Subcutaneous preadipocyte (primary cell): ENCODE measurements around the gene ZNF546. TPM values are rescaled to one million over a fixed set of nuclear protein-coding genes. Genes with fewer than 3 reads are reported as not detected.

ENCODE experiments used
- total RNA-seq: library from RNA; depleted of rRNA; stranded (reverse); fragments of >200 nt; gene quantifications from 2 replicates; pipeline ENCODE4 v1.2.3, GENCODE V29; 2012

The ZNF546 gene
- 5.1 and 5.9 TPM in 2 replicates for total RNA-seq

DNA sequence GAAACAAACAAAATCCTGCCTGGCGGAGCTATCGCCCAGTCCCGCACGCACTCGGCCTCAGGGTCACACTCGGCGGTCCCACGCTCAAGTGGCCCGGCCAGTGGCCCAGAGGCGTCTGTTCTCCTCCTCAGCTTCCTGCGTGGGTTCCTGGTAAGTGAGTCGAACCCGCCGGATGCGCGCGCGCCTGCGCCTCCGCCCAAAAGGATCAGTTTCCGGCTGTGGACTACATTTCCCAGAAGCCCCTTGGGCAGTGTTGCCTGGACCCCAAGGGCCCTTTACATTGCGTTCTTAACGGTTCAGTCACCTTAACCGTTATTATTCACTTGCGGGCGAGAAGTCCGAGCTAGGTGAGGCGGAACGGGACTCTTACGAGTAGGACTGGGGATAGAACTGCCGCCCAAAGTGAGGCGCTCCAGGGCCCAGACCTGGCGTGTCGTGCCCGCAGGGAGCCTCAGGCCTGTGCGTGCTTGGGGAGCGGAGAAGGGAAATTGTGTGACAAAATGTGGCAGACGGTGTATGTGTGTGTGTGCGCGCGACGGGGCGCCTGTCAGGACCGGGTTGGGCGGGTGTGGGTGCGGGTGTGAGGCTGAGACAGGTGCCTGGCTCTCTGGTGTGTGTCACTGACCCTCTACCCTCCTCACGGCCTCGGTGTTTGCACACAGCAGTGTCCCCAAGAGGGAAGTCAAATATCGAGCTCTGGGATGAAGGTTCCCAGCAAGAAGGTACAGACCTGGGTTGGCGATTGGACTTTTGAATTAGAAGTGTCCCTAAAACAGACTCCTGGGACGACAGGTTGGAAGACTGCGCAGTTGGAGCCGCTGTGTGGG, at the start of gene ZNF546:
TSS of gene ZNF546 (plus strand) at position 250 of the 827 bp plus-strand sequence. CDS start 1,267 bp downstream, outside the sequence.

DNA sequence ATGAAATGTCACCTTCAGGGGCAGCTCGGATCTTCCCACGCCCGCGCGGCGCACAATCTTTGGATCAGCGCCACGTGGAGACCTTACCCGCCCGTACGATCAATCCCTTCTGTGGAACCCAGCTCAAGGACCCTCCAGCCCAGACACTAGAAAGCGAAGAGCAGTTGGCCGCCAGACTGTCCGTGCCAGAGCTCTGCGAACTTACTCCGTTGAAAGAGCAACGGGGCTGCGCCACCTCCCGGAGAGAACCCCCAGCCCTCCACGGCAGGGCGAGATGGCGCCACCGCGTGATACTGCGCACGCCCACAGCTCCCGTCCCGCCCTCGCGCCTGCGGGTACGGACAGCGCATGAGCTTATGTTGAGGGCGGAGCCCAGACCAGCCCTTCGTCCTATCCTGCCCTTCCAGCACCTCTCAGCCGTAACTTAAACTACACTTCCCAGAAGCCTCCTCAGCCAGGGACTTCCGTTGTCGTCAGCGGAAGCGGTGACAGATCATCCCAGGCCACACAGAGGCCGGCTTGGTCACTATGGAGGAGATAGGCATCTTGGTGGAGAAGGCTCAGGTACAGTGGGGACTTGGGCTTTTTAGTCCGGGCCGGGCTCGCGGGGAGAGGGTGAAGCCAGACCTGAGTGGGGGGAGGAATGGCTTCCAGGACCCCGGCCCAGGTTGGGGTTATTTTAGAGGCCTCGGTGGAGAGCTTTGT, 26.0 kb upstream of the ZNF546 start, which contains the start of gene PSMC4:
TSS of gene PSMC4 (plus strand) at position 491 of the 705 bp plus-strand sequence. CDS start at position 529, 38 bp downstream.

DNA sequence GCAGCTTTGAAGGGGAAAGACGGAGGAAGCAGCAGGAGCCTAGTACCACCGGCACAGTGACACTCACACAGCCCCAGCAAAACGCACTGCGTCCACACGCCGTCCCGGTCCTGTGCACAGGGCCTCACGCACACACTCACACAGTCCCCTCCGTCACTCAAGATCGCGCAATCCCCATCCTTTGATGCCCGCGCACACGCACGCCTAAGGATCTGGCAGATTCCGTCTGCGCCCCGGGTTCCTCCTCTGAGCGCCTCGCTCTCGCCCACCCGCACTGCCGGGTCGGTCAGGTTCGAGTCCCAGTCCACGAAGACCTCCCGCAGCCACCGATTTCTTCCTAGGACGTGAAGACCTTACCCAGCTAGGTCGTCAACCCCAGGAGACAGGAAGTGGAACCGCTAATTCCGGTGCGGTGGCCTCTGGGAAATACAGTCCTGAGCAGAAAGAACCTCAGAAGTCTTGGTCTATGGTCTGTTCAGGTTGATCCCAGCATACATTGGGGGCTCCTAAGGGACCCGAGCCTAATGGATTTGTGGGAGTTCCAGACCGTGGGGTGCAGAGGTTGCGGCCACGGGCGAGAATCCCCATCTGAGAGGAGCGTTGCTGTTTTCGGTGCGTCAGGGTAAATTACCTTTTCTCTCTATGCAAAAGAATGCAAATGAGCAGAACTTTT, 59.1 kb downstream of the ZNF546 start, which contains the start of gene ZNF780B:
TSS of gene ZNF780B (minus strand) at position 400 of the 673 bp plus-strand sequence. CDS start 5,899 bp downstream, outside the sequence.

Other genes with a start within 250 kb of the ZNF546 start
- gene LEUTX, start 218.2 kb upstream of the ZNF546 start, total RNA-seq: not detected in 2 replicates
- gene DYRK1B, start 162.9 kb upstream of the ZNF546 start, total RNA-seq: 9.0 and 14.7 TPM in 2 replicates
- 199 and 231 TPM in 2 replicates for gene FBL, start 150.7 kb upstream of the ZNF546 start, total RNA-seq
- under 0.01 and 0.59 TPM in 2 replicates for gene FCGBP, start 62.4 kb upstream of the ZNF546 start, total RNA-seq
- gene PSMC4, start 25.9 kb upstream of the ZNF546 start, total RNA-seq: 111 and 112 TPM in 2 replicates
- 11.0 and 14.1 TPM in 2 replicates for gene ZNF780B, start 59.2 kb downstream of the ZNF546 start, total RNA-seq
- gene ZNF780A, start 93.9 kb downstream of the ZNF546 start, total RNA-seq: 11.7 and 14.7 TPM in 2 replicates
- gene MAP3K10, start 194.4 kb downstream of the ZNF546 start, total RNA-seq: 4.8 and 9.0 TPM in 2 replicates
- gene TTC9B, start 221.3 kb downstream of the ZNF546 start, total RNA-seq: not detected in 2 replicates
- gene CCNP, start 229.6 kb downstream of the ZNF546 start, total RNA-seq: 0.20 TPM in 1 of 2 replicates, not detected in the other